Measurements from ENCODE around the gene ADCY10. TPM values are rescaled to one million over a fixed set of nuclear protein-coding genes. Genes with fewer than 3 reads are reported as not detected.
A peak's percentile ranks its signal among the peaks of the same experiment; 100 is the strongest.
"Not testable (repeated sequence)": the region's sequence is repeated elsewhere in the genome, so short reads cannot be mapped to it uniquely, and the experiment has no call there.

The ADCY10 gene
- total and polyA plus RNA-seq, 2 donors (not counting 1 experiment from before 2014, with no cell fraction given), result 0.09 to 0.17 TPM

DNA sequence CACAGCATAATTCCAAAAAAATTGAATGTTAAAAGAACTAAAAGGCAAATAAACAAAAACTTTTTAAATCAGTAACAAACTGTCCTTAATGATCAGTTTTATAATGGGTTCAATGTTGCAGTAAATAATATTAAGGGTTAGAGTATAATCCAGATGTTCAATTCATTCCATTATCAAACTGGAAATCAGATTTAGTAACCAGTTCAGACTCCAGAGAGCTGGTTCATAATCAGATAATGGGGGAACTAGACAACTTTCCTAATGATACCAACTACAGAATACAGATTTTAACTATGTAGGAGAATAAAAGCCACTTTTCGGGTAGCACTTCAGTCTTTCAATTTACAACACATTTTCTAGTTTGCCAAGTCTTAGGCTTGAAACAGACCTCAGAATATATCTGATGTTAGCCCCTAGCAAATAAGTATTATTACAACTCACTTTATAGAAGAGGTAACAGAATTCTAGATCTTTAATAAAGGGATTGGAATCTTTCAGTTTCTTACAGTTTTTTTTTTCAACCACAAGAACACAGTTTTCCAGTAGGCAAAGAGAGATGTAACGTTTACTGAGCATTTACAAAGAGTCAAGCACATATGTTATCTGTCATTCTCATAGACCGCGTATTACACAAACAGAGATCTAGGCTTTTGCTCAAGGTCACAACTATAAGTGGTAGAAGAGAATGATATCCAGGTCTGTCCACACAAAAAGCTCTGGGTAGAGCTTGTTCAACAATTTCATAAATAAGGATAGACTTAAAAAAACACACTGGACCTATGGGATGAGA is 20.7 kb upstream of the ADCY10 start:
- peak overlapping the region; percentile 33 for H3K9ac ChIP-seq (ENCODE audit: insufficient read depth, low read length)
- H3K4me3 ChIP-seq (replicated peaks in 1 of 4; ENCODE audit: control extremely low read depth in 1 of 4, insufficient read depth in 1 of 4, low read depth in 3 of 4, low read length in 4 of 4), result peak overlapping the region; percentile 46 to 89 (median 86)
- H3K36me3 ChIP-seq (ENCODE audit: control insufficient read depth, insufficient read depth, low read length), result no peaks in the 10 kb centered on the region
- H3K79me2 ChIP-seq (ENCODE audit: control insufficient read depth, insufficient read depth, low read length), result peaks cover 62% of the 10 kb centered on the region
- no peaks in the 10 kb centered on the region for H3K4me1 ChIP-seq (ENCODE audit: control insufficient read depth, extremely low read depth, insufficient read depth, low read length)
- TF ChIP-seq CTCF (conservative IDR thresholded peaks at IDR 0.05 in 1 of 2, IDR thresholded peaks at IDR 0.05 in 1 of 2; ENCODE audit: low read depth in 1 of 2, low read length in 2 of 2) (no peak), EZH2 (IDR thresholded peaks at IDR 0.05; ENCODE audit: low read length, missing control alignments) (no peak)
- peak in 1 of 2 donors; percentile 64 for DNase-seq (ENCODE audit: low read depth in 2 of 2)
- no peaks in the 10 kb centered on the region for H3K27me3 ChIP-seq (ENCODE audit: control insufficient read depth, insufficient read depth, low read length)
- H3K4me2 ChIP-seq (ENCODE audit: extremely low read depth, insufficient read depth, low read length), result peak overlapping the region; percentile 54
- H3K27ac ChIP-seq (ENCODE audit: insufficient read depth, low read length), result peak overlapping the region; percentile 98
- H2AFZ ChIP-seq (ENCODE audit: low read length), result peak overlapping the region; percentile 84
- H3K9me3 ChIP-seq (ENCODE audit: control insufficient read depth, insufficient read depth, low read depth, low read length), result no peaks in the 10 kb centered on the region
- H4K20me1 ChIP-seq (ENCODE audit: control insufficient read depth, extremely low read depth, insufficient read depth, low read length), result peaks cover 2% of the 10 kb centered on the region

- no peaks in the 10 kb centered on the region for H3K9me3 ChIP-seq (ENCODE audit: control insufficient read depth, insufficient read depth, low read depth, low read length)
- H3K4me1 ChIP-seq (ENCODE audit: control insufficient read depth, extremely low read depth, insufficient read depth, low read length), result no peaks in the 10 kb centered on the region
- H3K9ac ChIP-seq (ENCODE audit: insufficient read depth, low read length), result no peak overlapping the region
- peaks cover 2% of the 10 kb centered on the region for H4K20me1 ChIP-seq (ENCODE audit: control insufficient read depth, extremely low read depth, insufficient read depth, low read length)
- DNase-seq (ENCODE audit: low read depth in 2 of 2), result no peak
- no peaks in the 10 kb centered on the region for H3K36me3 ChIP-seq (ENCODE audit: control insufficient read depth, insufficient read depth, low read length)
- H3K27me3 ChIP-seq (ENCODE audit: control insufficient read depth, insufficient read depth, low read length), result no peaks in the 10 kb centered on the region
- H2AFZ ChIP-seq (ENCODE audit: low read length), result no peak overlapping the region
- no peak overlapping the region for H3K27ac ChIP-seq (ENCODE audit: insufficient read depth, low read length)
- H3K4me3 ChIP-seq (replicated peaks in 1 of 4; ENCODE audit: control extremely low read depth in 1 of 4, insufficient read depth in 1 of 4, low read depth in 3 of 4, low read length in 4 of 4), result peak overlapping the region in 3 of 4 experiments; percentile 85 to 89 (median 87)
- peaks cover 54% of the 10 kb centered on the region for H3K79me2 ChIP-seq (ENCODE audit: control insufficient read depth, insufficient read depth, low read length)
- no peak for TF ChIP-seq EZH2 (IDR thresholded peaks at IDR 0.05; ENCODE audit: low read length, missing control alignments)
- no peak for TF ChIP-seq CTCF (conservative IDR thresholded peaks at IDR 0.05 in 1 of 2, IDR thresholded peaks at IDR 0.05 in 1 of 2; ENCODE audit: low read depth in 1 of 2, low read length in 2 of 2)
- peak overlapping the region; percentile 54 for H3K4me2 ChIP-seq (ENCODE audit: extremely low read depth, insufficient read depth, low read length)
Observed at GRCh38 chr1:167933788-167934187, 19.9 kb upstream of the ADCY10 start.

DNA sequence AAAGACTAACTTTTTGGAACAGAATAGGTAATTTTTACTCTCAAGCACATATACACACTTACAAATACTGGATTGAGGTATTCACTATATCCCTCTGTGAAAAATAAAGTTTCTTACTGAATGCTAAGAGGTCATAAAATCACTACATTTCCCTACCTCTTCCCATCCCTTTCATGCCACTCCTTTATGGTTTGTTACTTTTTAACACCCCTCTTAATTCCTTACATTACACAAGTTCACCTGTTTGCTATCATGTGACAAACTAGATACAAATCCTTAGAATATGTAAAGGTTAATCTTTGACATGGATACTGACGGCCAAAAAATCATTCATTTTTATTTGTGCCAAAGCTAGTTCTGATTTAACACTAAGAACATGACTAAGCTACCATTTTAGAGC is 15.8 kb upstream of the ADCY10 start:
- Histone ChIP-seq H2AFZ (ENCODE audit: low read length) (no peak overlapping the region), H3K79me2 (ENCODE audit: control insufficient read depth, insufficient read depth, low read length) (peaks cover 34% of the 10 kb centered on the region), H3K36me3 (ENCODE audit: control insufficient read depth, insufficient read depth, low read length) (no peaks in the 10 kb centered on the region), H3K9ac (ENCODE audit: insufficient read depth, low read length) (no peak overlapping the region), H3K4me1 (ENCODE audit: control insufficient read depth, extremely low read depth, insufficient read depth, low read length) (no peaks in the 10 kb centered on the region), H3K27me3 (ENCODE audit: control insufficient read depth, insufficient read depth, low read length) (no peaks in the 10 kb centered on the region), H4K20me1 (ENCODE audit: control insufficient read depth, extremely low read depth, insufficient read depth, low read length) (no peaks in the 10 kb centered on the region), H3K27ac (ENCODE audit: insufficient read depth, low read length) (no peak overlapping the region), H3K4me3 (replicated peaks in 1 of 4; ENCODE audit: control extremely low read depth in 1 of 4, insufficient read depth in 1 of 4, low read depth in 3 of 4, low read length in 4 of 4) (no peak overlapping the region), H3K4me2 (ENCODE audit: extremely low read depth, insufficient read depth, low read length) (no peak overlapping the region), H3K9me3 (ENCODE audit: control insufficient read depth, insufficient read depth, low read depth, low read length) (no peaks in the 10 kb centered on the region)
- DNase-seq (ENCODE audit: low read depth in 2 of 2), result no peak
- TF ChIP-seq EZH2 (IDR thresholded peaks at IDR 0.05; ENCODE audit: low read length, missing control alignments) (no peak), CTCF (conservative IDR thresholded peaks at IDR 0.05 in 1 of 2, IDR thresholded peaks at IDR 0.05 in 1 of 2; ENCODE audit: low read depth in 1 of 2, low read length in 2 of 2) (no peak)

- H3K36me3 ChIP-seq (ENCODE audit: control insufficient read depth, insufficient read depth, low read length); DNase-seq (ENCODE audit: low read depth in 2 of 2); H3K9me3 ChIP-seq (ENCODE audit: control insufficient read depth, insufficient read depth, low read depth, low read length); H3K27me3 ChIP-seq (ENCODE audit: control insufficient read depth, insufficient read depth, low read length); H3K4me2 ChIP-seq (ENCODE audit: extremely low read depth, insufficient read depth, low read length); H3K9ac ChIP-seq (ENCODE audit: insufficient read depth, low read length); H3K27ac ChIP-seq (ENCODE audit: insufficient read depth, low read length); H3K4me1 ChIP-seq (ENCODE audit: control insufficient read depth, extremely low read depth, insufficient read depth, low read length); H2AFZ ChIP-seq (ENCODE audit: low read length); H4K20me1 ChIP-seq (ENCODE audit: control insufficient read depth, extremely low read depth, insufficient read depth, low read length); H3K4me3 ChIP-seq (replicated peaks in 1 of 4; ENCODE audit: control extremely low read depth in 1 of 4, insufficient read depth in 1 of 4, low read depth in 3 of 4, low read length in 4 of 4): not testable (repeated sequence)
- peaks cover 26% of the 10 kb centered on the region for H3K79me2 ChIP-seq (ENCODE audit: control insufficient read depth, insufficient read depth, low read length)
Observed at GRCh38 chr1:167928919-167929318, 15.0 kb upstream of the ADCY10 start.

All from fibroblast of lung (primary cell).